Vagina (tissue), 2 donors: ENCODE measurements around the gene MSI2.

Experiments used
- CTCF ChIP-seq, 3 experiments: fragments of 450-650 bp in 2 of 3; fragments of 200-600 bp in 1 of 3; sonication (generic) in 1 of 3; IDR thresholded peaks; one replicate each; pipeline ENCODE4 v1.5.1; 2017 to 2019; ENCODE audit warnings: antibody characterized with exemption in 3 of 3, mild to moderate bottlenecking in 2 of 3, moderate library complexity in 2 of 3
- POLR2A ChIP-seq, 2 donors: fragments of 450-650 bp; IDR thresholded peaks; one replicate each; pipeline ENCODE4 v1.6.1; 2017; ENCODE audit warnings: antibody characterized with exemption in 2 of 2, mild to moderate bottlenecking in 2 of 2, moderate library complexity in 2 of 2
- POLR2AphosphoS5 ChIP-seq, 2 donors: sonication (generic); formaldehyde crosslinking; IDR thresholded peaks; one replicate each; pipeline ENCODE4 v1.9.0; 2017; ENCODE audit warnings: antibody characterized with exemption in 2 of 2, mild to moderate bottlenecking in 2 of 2, low read depth in 1 of 2; ENCODE audit not compliant: insufficient read depth in 1 of 2

- TF ChIP-seq CTCF (IDR thresholded peaks at IDR 0.05) (no peak), POLR2A (IDR thresholded peaks at IDR 0.05) (no peak), POLR2AphosphoS5 (IDR thresholded peaks at IDR 0.05; ENCODE audit: insufficient read depth in 1 of 2, low read depth in 1 of 2) (no peak)
Measured at GRCh38 chr17:57697891-57698711, 441.8 kb downstream of the MSI2 start.
